Esophagus muscularis mucosa (tissue), 4 donors: Measurements from ENCODE around the gene ARFRP1.

Source experiments
- EP300 ChIP-seq: sonication (generic); formaldehyde crosslinking; IDR thresholded peaks from one replicate; pipeline ENCODE4 v1.6.1; 2017; ENCODE audit warnings: antibody characterized with exemption
- POLR2A ChIP-seq: fragments of 450-650 bp; IDR thresholded peaks from one replicate; pipeline ENCODE4 v1.6.1; 2017; ENCODE audit warnings: antibody characterized with exemption, moderate library complexity, mild to moderate bottlenecking, low read depth
- POLR2AphosphoS5 ChIP-seq, 2 donors: sonication (generic); formaldehyde crosslinking; IDR thresholded peaks; one replicate each; pipeline ENCODE4 v1.6.1; 2017; ENCODE audit warnings: antibody characterized with exemption in 2 of 2
- TF ChIP-seq, protein P1 (sequence below), 3 experiments: fragments of 200-600 bp in 2 of 3; fragments of 450-650 bp in 1 of 3; sonication (generic) in 2 of 3; IDR thresholded peaks; one replicate each; pipeline ENCODE4 v1.5.1; 2017 to 2019; ENCODE audit warnings: antibody characterized with exemption in 3 of 3, mild to moderate bottlenecking in 2 of 3, moderate library complexity in 1 of 3

DNA sequence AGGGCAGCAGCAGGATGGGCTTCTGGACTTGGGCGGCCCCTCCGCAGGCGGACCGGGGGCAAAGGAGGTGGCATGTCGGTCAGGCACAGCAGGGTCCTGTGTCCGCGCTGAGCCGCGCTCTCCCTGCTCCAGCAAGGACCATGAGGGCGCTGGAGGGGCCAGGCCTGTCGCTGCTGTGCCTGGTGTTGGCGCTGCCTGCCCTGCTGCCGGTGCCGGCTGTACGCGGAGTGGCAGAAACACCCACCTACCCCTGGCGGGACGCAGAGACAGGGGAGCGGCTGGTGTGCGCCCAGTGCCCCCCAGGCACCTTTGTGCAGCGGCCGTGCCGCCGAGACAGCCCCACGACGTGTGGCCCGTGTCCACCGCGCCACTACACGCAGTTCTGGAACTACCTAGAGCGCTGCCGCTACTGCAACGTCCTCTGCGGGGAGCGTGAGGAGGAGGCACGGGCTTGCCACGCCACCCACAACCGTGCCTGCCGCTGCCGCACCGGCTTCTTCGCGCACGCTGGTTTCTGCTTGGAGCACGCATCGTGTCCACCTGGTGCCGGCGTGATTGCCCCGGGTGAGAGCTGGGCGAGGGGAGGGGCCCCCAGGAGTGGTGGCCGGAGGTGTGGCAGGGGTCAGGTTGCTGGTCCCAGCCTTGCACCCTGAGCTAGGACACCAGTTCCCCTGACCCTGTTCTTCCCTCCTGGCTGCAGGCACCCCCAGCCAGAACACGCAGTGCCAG lies 11.0 kb downstream of the ARFRP1 start, which contains the start of gene TNFRSF6B:
- TF ChIP-seq, protein P1, sequence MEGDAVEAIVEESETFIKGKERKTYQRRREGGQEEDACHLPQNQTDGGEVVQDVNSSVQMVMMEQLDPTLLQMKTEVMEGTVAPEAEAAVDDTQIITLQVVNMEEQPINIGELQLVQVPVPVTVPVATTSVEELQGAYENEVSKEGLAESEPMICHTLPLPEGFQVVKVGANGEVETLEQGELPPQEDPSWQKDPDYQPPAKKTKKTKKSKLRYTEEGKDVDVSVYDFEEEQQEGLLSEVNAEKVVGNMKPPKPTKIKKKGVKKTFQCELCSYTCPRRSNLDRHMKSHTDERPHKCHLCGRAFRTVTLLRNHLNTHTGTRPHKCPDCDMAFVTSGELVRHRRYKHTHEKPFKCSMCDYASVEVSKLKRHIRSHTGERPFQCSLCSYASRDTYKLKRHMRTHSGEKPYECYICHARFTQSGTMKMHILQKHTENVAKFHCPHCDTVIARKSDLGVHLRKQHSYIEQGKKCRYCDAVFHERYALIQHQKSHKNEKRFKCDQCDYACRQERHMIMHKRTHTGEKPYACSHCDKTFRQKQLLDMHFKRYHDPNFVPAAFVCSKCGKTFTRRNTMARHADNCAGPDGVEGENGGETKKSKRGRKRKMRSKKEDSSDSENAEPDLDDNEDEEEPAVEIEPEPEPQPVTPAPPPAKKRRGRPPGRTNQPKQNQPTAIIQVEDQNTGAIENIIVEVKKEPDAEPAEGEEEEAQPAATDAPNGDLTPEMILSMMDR (IDR thresholded peaks at IDR 0.05) = no peak
- TF ChIP-seq POLR2AphosphoS5 (IDR thresholded peaks at IDR 0.05) (peak in 1 of 2 donors; percentile 35), EP300 (no peak), POLR2A (no peak)
